ENCODE results near the gene AOPEP. TPM values are rescaled to one million over a fixed set of nuclear protein-coding genes. Genes with fewer than 3 reads are reported as not detected.

The AOPEP gene
- total and polyA plus RNA-seq, 2 donors (not counting 3 experiments of a cell fraction or from before 2014, with no cell fraction given), result 20.2 to 41.6 TPM

DNA sequence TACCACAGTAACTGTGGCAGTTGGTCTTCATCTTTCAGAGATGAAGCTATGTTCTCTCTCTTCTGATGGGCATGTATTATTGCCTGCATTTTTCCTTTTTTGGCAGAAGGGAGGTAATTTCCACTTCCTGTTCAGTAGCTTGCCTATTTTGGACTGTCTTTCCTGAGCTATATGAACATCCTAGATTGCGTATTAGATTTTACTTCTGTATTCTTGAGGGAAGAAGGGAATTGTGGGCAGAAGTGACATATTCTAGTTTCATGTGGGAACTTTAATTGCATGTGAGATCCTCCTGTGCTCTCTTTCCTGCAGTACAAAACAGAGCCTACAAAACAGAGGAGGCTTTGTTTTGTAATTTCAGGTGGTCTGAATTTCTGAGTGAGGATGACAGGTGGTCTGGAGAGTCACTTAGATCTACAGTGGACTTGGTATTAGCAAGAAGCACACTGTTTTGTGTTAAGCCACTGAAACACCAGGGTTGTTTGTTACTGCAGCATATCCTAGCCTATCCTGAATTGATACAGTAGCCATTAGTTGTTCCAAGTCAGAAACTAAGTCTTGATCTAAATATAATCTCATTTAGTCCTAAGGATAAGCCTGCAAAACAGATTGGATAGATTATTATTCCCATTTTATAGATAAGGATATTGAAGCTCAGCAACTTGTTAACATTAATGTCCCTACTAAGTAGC, 68.1 kb downstream of the AOPEP start:
- Histone ChIP-seq H3K9me1 (replicated peaks; ENCODE audit: control insufficient read depth, extremely low read depth, insufficient read depth, low read length) (no peaks in the 10 kb centered on the region), H3K27me3 (ENCODE audit: control insufficient read depth in 2 of 2, insufficient read depth in 2 of 2, low read length in 2 of 2) (no peaks in the 10 kb centered on the region), H2AFZ (ENCODE audit: low read depth, low read length) (no peak overlapping the region), H4K20me1 (replicated peaks; ENCODE audit: control insufficient read depth, extremely low read depth, insufficient read depth, low read length) (no peaks in the 10 kb centered on the region), H3K4me2 (ENCODE audit: insufficient read depth, low read length) (no peak overlapping the region), H3K79me2 (ENCODE audit: control insufficient read depth, insufficient read depth, low read length) (no peaks in the 10 kb centered on the region), H3K4me1 (ENCODE audit: control insufficient read depth, extremely low read depth, insufficient read depth, low read length) (peaks cover 17% of the 10 kb centered on the region), H3K9ac (replicated peaks; ENCODE audit: extremely low read depth, insufficient read depth, low read length) (no peak overlapping the region), H3K36me3 (ENCODE audit: control insufficient read depth in 2 of 2, extremely low read depth in 1 of 2, insufficient read depth in 2 of 2, low read length in 2 of 2) (no peaks in the 10 kb centered on the region), H3K9me3 (replicated peaks; ENCODE audit: control insufficient read depth, insufficient read depth, low read length) (no peaks in the 10 kb centered on the region), H3K27ac (ENCODE audit: insufficient read depth, low read depth, low read length) (no peak overlapping the region), H3K4me3 (replicated peaks in 1 of 3; ENCODE audit: insufficient read depth in 1 of 3, low read depth in 1 of 3, low read length in 3 of 3) (no peak overlapping the region)
- intact Hi-C loops (cut with micrococcal nuclease), result no loop called here
- dilution Hi-C loops (cut with MboI; ENCODE audit: extremely low pct_ligation_motif_present, low sequenced_read_pairs), result no loop called here
- ChIA-PET CTCF (no interaction called here), POLR2A (no interaction called here)
- BruUV-seq (replicated peaks), result no TSS peak
- FAIRE-seq (no peak), DNase-seq (ENCODE audit: low read depth, low spot score) (no peak)
- TF ChIP-seq EZH2 (IDR thresholded peaks at IDR 0.05; ENCODE audit: borderline replicate concordance, low read depth, low read length, severe bottlenecking) (no peak), FOS (IDR thresholded peaks at IDR 0.05; ENCODE audit: borderline replicate concordance, insufficient read depth, low read length) (no peak), POLR2AphosphoS5 (IDR thresholded peaks at IDR 0.05; ENCODE audit: insufficient read depth, low read depth, low read length) (no peak), JUN (IDR thresholded peaks at IDR 0.05; ENCODE audit: borderline replicate concordance, insufficient read depth, insufficient read length, low read depth) (no peak), POLR2A (IDR thresholded peaks at IDR 0.05; ENCODE audit: low read depth, low read length) (no peak)
- TF ChIP-seq, protein P1, sequence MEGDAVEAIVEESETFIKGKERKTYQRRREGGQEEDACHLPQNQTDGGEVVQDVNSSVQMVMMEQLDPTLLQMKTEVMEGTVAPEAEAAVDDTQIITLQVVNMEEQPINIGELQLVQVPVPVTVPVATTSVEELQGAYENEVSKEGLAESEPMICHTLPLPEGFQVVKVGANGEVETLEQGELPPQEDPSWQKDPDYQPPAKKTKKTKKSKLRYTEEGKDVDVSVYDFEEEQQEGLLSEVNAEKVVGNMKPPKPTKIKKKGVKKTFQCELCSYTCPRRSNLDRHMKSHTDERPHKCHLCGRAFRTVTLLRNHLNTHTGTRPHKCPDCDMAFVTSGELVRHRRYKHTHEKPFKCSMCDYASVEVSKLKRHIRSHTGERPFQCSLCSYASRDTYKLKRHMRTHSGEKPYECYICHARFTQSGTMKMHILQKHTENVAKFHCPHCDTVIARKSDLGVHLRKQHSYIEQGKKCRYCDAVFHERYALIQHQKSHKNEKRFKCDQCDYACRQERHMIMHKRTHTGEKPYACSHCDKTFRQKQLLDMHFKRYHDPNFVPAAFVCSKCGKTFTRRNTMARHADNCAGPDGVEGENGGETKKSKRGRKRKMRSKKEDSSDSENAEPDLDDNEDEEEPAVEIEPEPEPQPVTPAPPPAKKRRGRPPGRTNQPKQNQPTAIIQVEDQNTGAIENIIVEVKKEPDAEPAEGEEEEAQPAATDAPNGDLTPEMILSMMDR (IDR thresholded peaks at IDR 0.05; ENCODE audit: extremely low read depth in 1 of 2, insufficient read depth in 1 of 2, low read depth in 1 of 2, low read length in 2 of 2), result no peak

Measured in endothelial cell of umbilical vein (primary cell).